Activated naive CD8-positive, alpha-beta T cell treated with anti-CD3 and anti-CD28 coated beads, Interleukin-2, amount 50 U/mL, for 16 hours (primary cell): Measurements from ENCODE around the gene CPOX.

Experiments
- DNase-seq: peaks from one replicate; pipeline ENCODE4 v3.0.0-alpha.2; 2020; ENCODE audit warnings: low read depth, low spot score

Gene CPOX

DNA sequence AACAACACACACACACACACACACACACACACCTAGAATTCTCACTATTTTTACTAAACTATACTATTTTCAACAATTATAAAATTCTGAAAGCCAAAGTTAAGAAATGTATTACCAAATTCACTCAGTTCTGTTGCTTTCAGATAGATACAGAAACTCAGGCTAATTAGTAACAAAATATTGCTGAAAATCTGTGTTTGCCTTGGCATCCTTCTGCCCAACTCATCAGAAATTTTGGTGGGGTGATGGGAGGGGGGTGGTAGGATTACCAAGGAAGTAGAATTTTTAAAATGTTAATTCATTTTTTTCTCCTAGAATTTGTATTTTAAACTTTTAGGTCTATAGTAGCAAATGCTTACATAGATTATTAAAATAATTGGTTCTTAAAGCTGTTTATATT lies 2.7 kb upstream of the CPOX start:
- DNase-seq, result no peak

DNA sequence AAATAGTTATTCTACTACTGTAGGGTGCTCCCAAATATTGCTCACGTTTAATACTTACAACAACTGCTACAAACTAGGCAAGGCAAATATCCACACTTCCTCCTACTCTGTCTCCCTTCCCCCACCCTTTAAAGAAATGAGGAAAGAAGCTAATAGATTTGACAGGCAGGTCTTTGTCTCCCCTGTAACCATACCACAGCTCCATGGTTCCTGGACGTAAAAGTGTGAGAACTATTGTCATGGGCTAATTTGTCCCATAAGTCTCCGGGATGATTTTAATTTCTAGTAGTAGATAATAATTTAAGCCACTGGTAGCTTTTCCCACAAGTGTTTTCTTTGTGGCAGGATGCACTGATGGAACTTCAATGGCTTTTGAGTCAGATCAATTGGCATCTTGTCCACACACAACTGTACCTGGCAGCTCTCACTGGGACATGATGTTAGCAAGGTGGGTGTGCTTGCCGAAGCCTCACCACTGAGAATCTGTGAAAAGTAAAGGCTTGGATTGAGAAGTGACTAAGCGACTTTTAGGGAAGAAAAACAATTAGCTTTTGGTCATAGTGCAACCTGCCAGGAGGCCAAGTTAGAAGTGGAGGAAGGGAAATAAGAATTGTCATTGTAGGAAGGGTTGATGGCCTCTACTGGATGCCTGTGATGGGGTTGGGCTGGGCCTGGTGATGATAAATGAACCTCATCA lies 1.4 kb upstream of the CPOX start:
- DNase-seq, result no peak

DNA sequence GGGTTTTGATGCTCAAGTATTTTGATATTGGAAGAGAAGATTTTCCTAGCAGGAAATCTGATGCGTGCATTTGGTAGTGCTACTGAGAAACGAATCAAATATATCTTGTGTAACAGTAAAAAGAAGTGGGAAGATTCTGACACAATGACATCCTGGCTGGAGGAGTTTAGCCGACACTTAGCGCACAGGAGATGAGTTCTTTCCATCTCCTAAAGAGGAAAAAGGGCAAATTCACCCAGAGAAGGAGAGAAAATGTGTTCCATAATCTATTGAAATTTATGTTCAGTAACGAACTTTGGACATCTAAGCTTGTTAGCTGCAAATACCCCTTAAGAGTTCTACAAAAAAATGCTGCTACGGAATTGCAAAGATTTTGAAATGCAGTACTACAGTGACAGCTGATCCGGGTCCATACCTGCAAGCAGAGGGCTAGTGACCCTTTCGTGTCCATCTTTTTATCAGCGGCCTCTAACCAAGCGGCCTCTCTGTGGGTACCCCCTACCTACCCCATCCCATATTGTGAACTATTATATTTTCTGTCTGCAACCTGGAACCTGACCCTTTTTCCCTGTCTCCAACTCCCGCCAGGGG lies 971 bp downstream of the CPOX start:
- no peak for DNase-seq

DNA sequence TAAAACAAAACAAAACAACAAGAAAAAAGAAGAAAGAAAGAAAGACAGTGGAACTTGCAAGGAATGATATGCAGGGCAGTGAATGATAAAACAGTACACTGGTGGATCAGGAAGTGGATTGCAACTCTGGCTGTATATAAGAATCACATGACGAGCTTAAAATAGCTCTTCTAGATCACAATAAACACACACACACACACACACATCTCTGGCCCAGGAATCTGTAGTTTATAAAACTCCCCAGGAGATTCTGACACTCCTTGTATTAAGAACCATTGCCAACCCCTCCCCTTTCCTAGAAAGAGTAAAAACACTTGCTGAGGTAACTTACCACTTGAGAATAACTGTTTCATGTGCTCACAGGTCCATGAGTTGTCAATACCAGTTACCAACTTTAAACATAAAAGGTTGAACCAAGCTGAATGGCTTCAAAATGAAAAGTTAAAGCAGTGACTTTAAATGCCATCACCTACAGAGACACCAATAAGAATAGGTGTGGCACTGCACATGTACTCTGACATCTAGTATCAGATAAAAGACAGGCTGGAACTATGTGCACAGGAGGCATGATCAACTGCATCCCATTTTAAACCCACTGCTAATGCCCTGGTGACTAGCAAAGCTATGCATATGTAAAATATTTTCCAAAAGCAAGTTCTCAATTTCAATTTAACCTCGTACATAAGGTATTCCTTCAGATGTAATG lies 3.9 kb downstream of the CPOX start:
- no peak for DNase-seq

DNA sequence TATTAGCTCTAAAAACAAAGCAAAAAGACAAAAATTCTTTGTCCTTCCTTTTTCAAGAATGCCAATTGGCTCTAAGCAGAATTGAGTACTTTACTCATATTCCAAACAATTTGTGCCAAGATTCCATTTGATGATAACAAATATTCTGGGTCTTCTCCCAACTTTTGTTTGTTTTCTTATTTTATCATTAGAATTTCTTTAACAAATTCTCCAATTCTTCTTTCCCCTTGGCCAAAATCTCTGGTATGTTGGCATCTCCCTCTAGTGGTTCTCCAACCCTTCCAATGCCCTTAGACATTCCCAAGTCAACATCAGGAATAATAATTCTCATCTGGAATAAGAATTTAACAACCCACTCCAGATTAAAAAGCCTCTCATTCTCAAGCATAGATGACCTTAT lies 5.3 kb downstream of the CPOX start:
- no peak for DNase-seq

GRCh38 chr3:98587654-98588053 lies 5.8 kb downstream of the CPOX start:
- DNase-seq, result no peak

DNA sequence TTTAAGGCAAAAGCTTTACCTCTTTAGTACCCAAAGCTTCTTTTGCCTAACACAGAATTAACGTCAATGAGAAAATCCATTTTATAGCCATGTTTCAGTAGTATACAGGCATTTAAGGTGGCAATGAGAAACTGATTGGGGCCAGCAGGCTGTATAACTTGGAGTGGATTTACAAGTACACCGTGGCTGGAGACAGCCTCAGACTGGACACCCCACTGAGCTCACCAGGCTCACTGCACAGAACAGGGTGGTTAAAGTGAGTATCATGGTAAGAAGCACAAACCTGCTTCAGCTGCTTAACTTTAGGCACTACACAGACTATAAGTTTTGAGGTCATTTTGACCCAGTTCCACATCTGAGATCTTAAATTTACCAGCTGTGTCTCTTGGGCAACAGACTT lies 8.9 kb downstream of the CPOX start:
- no peak for DNase-seq

- no peak for DNase-seq
Observed at GRCh38 chr3:98583766-98584165, 9.6 kb downstream of the CPOX start.

DNA sequence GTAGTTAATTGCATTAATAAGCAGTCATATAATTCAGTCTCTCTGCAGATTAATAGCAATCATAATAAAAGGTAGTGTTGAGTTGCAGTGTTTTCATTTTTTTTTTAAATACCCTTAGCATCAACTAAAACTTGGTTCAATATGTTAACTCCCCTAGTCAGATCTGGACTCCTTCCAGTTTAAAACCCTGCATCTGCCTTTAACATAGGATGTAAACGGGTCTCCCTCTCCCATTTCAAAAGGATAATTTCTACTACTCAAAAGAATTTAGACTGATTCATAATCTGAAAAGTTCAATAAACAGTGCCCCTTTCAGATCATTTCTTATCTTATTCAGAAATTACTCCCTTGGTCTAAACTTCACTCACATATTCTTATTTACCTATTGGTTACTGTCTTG lies 11.4 kb downstream of the CPOX start:
- DNase-seq, result no peak

- no peak for DNase-seq
Observed at GRCh38 chr3:98581474-98581873, 11.9 kb downstream of the CPOX start.

GRCh38 chr3:98580401-98581386 lies 12.7 kb downstream of the CPOX start:
- no peak for DNase-seq

DNA sequence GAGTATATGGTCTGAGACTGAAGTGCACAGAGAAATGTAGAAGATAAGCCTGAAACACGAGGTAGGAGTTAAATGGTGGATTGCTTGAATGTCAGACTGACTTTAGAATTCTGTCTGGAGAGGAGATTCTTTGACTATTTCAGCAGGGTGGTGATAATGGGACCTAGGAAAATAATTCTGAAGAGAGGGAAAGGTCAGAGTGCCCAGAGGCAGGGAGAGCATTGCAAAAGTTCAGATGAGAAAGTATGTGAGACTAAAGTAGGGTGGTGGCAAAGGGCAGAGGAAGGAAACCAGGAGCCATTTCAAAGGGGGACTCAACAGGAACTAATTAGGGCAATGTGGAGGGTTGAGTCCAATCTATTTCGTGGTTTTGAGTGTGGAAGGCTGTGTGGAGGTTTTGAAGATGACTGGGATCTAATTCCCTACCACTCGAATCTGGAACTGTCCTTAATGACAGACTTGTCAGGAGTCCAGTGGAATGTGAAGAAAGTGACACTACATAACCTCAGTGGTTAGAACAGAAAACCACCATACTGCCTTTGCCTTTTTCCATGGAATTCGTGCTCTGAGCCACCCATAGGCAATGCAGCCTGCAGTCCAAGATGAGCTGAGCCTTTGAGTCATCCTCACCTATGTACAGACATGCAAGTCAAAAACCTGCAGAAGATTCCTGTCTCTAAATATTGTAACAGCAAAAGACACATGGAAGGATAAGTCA lies 16.1 kb downstream of the CPOX start:
- no peak for DNase-seq

- DNase-seq, result no peak
Observed at GRCh38 chr3:98574132-98574531, 19.3 kb downstream of the CPOX start.

- DNase-seq, result no peak
Observed at GRCh38 chr3:98573181-98573728, 20.2 kb downstream of the CPOX start.

DNA sequence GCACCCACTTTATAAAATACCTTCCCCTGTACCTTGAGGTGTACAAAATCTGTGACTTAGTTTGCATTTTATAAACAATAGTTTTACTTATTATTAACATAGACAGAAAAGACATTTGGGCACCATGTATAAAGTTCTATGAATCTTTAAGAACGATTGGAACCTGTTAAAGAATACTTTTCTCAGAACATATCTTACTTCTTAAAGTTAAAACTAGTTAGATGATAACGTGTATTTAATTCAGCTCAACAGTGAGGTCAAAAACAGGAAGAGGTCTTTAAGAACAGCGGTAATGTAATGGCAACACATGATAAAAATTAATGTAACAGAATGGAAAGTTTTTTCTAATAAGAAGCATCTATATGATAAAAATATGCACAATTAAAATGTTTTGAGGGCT lies 25.0 kb downstream of the CPOX start:
- DNase-seq, result no peak

DNA sequence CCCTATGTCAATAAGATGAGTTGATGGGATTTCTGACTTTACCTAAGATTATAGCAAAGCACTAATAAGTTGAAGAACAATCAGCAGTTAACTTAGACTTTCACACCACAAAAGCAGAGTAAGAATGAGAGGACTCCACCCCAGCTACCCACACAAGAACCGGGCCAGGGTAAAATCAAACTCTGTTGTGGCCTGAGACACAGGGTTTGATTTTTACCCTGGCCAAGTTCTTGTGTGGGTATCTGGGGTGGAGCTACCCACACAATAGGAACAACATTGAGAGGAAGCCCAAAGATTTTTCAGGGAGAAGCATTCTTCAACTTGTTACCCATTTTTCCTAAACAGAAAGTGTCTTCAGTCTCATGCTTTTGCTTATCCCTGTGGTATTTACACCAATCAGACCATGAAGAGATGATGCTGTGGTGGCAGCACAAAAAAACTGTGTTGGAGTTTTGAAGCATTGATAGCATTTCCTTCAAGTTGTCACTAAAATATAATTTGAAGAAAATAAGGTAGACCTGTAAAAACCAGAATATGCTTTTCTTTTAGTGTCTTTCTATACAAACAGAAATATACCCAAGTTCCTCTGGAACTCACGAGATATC lies 25.6 kb downstream of the CPOX start:
- no peak for DNase-seq

DNA sequence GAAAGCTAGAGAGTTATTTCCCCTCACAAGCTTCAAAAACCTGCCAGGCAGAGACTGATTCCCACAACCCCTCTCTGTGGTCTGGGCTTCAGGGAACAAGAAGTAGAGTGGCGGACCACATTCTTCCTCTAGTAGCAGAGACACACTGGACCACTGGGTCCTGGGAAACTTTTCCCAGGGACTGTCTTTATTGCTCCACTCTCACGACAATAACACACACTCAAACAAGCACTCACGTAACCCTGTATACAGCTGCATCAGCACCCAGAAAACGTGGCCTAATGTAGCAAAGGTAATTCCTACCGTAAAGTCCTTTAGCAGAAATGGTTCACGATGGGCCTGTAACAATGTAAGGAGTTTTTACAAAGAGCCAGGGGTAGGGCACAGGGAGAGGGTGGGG lies 27.6 kb downstream of the CPOX start:
- DNase-seq, result no peak

DNA sequence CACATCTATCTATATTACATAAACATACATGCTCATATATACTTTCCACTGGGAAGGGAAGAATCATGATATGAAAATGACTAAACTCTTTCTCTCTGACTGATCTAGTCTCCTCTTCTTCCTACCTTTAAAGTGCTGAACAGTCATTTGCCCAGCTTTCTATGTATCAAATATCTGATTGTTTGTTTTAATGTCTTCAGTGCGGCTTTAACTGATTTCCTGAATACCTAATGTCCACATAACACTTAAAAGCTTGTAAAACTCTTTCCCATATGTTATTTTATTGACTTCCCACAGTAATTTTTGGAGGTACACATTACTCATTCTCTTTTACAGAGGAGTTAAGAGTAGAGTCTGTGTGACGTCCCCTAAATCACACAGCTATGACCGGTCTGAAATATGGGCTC lies 28.2 kb downstream of the CPOX start:
- no peak for DNase-seq

GRCh38 chr3:98564282-98565005 lies 29.0 kb downstream of the CPOX start:
- DNase-seq, result no peak
